Measurements from ENCODE around the gene CEP63.

GRCh38 chr3:134568790-134569189, 82.9 kb downstream of the CEP63 start:
- TF ChIP-seq POLR2A (IDR thresholded peaks at IDR 0.05; ENCODE audit: low read length) (no peak), GATA1 (IDR thresholded peaks at IDR 0.05; ENCODE audit: low read depth, low read length) (no peak)

Measured in erythroblast (primary cell).